ENCODE data around the gene ALPG.

GRCh38 chr2:232411901-232412629, 5.4 kb downstream of the ALPG start:
- TF ChIP-seq CTCF (IDR thresholded peaks at IDR 0.05) = no peak
- TF ChIP-seq POLR2A (IDR thresholded peaks at IDR 0.05) = no peak
